NCI-H2227 (cell line): ENCODE measurements around the gene GRM1.

Experiments used
- DNase-seq: peaks from one replicate; lab custom pipeline; 2025; ENCODE audit not compliant: unreplicated experiment; lab: John Stamatoyannopoulos, UW

GRM1 gene

DNA sequence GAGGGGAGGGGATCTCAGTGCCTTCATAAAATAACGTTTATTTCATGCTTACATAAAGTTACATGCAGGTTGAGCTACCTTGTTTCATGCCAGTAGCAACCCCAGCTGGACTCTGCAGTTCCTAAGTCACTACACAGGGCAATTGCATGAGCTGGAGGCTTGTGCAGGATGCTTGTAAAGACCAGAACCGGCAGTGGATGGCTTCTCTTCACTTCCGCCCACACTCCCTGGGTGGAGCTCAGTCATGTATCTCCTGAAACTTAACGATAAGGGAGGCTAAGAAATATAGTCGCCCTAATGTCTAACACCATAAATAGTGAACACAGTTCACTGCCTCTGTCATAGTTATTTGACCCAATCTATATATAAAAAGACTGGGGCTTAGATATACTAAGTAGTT, 415.3 kb downstream of the GRM1 start:
- no peak for DNase-seq

GRCh38 chr6:146445233-146445632, 416.4 kb downstream of the GRM1 start:
- DNase-seq: no peak

DNA sequence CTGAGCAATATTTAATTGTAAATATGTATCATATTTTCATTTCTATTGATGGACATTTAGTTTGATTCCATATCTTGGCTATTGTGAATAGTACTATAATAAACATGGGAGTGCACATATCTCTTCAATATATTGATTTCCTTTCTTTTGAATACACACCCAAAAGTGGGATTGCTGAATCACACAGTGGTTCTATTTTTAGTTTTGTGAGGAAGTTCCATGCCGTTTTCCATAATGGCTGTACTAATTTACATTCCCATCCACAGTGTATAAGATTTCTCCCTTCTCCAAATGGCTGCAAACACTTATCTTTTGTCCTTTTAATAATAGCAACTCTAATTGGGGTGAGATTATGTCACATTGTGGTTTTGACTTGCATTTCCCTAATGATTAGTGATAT, 428.0 kb downstream of the GRM1 start:
- no peak for DNase-seq

DNA sequence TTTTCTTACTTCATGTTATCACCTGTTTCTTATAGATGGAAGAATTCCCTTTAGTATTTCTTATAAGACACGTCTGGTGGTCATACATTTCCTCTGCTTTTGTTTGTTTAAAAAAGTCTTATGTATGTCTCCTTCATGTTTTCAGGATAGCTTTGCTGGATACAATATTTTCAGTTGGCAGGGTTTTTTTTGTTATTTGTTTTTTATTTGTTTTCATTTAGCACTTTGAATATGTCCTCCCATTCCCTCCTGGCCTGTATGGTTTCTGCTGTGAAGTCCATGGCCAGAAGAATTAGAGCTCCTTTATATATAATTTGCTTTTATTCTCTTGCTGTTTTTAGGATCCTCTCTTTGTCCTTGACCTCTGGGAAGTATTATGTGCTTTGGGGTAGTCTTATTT, 432.1 kb downstream of the GRM1 start:
- no peak for DNase-seq

- no peak for DNase-seq
These were observed 441.4 kb downstream of the GRM1 start for GRCh38 chr6:146470091-146470770.

- DNase-seq: no peak
These were observed 444.1 kb downstream of the GRM1 start for GRCh38 chr6:146472918-146473317.

- no peak for DNase-seq
These were observed 452.7 kb downstream of the GRM1 start for GRCh38 chr6:146481527-146481926.

- DNase-seq: no peak
These were observed 455.5 kb downstream of the GRM1 start for GRCh38 chr6:146484411-146484810.
